ENCODE data around the gene TMUB1.

GRCh38 chr7:151064993-151065392 lies 18.3 kb downstream of the TMUB1 start:
- TF ChIP-seq CTCF (conservative IDR thresholded peaks at IDR 0.05; ENCODE audit: low read length) (no peak), EZH2phosphoT487 (IDR thresholded peaks at IDR 0.05; ENCODE audit: borderline replicate concordance, low read depth, low read length) (no peak)

Measured in OCI-LY7 (cell line).